Measurements from ENCODE around the gene MPP2.
"Not testable (repeated sequence)": the region's sequence is repeated elsewhere in the genome, so short reads cannot be mapped to it uniquely, and the experiment has no call there.

MPP2 gene

DNA sequence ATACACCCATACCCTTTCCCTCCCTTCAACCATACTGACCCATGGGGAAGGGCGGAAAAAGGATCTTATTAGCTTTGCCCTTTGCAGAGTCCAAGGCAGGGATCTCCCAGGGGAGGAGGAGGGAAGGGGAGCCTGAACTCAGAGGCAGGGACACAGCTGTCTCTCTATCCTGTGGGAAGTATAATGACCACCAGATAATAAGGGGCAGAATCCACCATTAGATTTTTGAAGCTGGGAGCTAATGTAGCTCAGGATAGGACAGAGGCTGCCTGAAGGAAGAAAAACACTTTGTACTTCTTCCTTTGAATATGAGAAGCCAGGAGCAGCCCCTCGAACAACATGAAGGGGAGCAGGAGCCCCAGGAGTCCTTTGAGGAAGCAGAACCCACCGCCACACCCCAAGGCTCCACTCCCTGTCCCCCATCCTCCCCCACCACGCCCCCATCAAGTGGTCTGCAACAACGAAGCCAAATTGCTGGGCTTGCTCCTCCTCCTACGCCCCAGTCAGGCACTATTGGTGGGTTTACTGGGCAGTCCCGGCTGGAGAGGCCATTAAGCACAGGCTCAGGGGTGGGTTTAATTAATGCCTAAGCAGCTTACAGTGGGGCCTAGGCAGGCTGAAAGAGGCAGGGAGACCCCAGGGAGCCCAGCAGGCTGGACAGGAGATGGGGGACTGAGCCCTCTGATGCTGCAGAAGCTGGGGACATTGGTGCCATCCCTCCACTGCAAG, 5.3 kb downstream of the MPP2 start:
- no peak for DNase-seq (ENCODE audit: low read depth)

GRCh38 chr17:43900858-43901754, 6.2 kb downstream of the MPP2 start:
- no peak for DNase-seq (ENCODE audit: low read depth)

- no peak for DNase-seq (ENCODE audit: low read depth)
These were observed 7.0 kb downstream of the MPP2 start for GRCh38 chr17:43900183-43900857.

DNA sequence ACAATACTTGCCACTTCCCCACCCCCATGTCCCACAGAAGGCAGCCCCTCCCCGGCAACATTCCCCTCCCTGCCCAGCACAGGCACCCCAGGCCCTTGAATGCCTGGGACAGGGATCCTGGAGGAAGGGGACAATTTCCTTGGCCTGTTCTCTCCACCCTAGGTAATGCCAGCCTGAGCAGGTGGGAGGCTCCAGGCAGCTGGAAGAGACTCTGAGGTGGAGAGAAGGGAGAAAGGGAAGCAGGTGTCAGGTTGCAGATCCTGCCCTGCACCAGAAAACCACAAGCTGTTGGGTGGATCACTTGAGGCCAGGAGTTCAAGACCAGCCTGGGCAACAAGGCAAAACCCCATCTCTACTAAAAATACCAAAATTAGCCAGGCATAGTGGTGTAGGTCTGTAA, 8.9 kb downstream of the MPP2 start:
- DNase-seq (ENCODE audit: low read depth): no peak

DNA sequence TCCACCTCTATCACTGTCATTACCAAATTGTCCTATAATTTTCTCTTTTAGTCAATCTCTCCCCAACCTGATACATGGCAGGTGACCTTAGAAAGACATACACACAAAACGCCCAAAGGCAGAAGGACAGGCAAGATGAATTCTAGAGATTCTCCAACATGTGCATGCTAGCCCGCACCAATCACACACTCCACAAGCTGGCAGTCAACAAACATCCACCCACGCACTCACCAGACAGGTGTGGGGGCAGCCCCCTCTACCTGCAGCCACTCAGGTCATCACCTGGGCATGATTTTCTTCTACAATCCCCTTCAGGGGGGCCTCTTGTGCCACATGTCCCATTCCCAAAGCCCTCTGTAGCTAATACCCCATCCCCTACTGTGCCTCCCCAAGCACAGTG, 9.5 kb downstream of the MPP2 start:
- no peak for DNase-seq (ENCODE audit: low read depth)

DNA sequence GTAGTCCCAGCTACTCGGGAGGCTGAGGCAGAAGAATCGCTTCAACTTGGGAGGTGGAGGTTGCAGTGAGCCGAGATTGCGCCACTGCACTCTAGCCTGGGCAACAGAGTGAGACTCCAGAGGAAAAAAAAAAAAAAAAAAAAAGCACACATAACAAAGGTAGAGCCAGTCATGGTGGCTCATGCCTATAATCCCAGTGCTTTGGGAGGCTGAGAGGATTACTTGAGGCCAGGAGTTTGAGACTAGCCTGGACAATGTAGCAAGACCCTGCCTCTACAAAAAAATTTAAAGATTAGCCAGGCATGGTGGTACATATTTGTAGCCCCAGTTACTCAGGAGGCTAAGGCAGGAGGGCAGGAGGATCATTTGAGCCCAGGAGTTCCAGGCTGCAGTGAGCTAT, 12.8 kb downstream of the MPP2 start:
- DNase-seq (ENCODE audit: low read depth): not testable (repeated sequence)

GRCh38 chr17:43892647-43892952, 14.7 kb downstream of the MPP2 start:
- no peak for DNase-seq (ENCODE audit: low read depth)

DNA sequence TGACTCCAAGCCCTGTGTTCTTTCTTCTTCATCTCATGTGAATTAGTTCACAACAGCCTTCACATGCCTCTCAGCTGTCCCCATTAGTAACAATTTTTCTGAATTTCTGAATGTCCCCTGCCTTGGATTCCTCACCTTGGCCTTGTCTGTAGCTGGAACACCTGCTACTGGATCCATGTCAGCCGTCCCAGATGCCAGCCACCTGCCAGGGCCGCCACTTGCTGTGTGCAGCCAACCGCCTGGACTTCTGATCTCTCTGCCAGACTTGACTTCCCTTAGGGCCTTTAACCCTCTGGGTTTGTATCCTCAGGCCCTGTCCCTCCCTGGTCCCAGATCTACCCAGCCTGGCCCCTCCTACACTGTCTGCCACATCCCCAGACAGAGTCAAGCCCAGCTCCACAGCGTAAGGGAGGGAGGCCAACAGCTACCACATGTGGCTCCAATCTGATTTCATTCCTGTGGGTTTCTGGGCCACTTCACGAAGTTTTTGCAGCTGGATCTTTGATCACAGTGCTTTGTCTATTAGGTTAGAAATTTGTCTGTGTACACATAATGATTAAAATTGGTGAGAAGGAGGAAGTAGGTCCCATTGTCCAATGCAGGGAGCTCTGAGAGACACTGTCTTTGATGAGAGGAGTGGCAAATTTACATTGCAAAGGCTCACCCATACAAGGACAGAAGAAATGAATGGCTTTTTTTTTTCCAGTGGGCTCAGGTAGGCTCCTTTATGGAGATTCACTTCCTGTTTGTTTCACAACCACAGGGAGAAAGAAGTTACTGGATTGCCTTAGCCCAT, 15.3 kb downstream of the MPP2 start:
- DNase-seq (ENCODE audit: low read depth): no peak

GRCh38 chr17:43890240-43890639, 17.1 kb downstream of the MPP2 start:
- DNase-seq (ENCODE audit: low read depth): no peak

GRCh38 chr17:43888548-43888947, 18.8 kb downstream of the MPP2 start:
- no peak for DNase-seq (ENCODE audit: low read depth)

- no peak for DNase-seq (ENCODE audit: low read depth)
These were observed 24.4 kb downstream of the MPP2 start for GRCh38 chr17:43882761-43883415.

DNA sequence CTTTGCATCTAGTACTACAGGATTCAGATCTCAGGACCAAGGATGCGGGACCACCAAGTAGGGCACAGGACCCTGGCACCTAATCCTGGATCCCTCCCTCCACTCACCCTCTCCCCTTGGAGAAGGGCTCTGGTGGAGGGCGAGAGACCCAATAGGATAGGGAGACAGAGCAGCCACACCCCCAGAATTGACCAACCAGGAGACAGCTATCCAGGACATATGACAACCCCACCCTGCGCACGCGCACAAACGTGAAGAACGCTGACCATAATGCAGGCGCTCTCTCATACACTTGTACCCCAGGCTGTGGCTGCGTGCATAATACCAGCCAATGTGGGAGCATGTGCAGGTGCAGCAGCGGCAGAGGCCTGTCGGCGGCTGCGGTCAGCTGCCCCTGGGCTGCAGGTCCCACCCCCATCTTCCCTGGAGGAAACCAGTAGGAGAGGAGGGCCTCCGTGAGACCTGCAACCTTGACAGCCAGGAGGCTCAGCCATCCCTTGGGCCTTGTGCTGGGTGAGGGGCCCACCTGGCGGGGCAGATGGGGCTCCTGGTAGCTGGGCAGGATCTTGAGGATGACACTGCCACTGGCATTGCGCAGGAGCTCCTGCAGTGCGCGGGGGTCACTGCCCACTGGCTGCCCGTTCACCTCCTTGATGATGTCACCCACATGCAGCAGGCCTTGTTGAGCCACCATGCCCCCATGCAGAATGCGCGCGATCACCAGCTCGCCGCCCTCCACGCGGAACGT, 25.4 kb downstream of the MPP2 start:
- DNase-seq (ENCODE audit: low read depth): no peak

DNA sequence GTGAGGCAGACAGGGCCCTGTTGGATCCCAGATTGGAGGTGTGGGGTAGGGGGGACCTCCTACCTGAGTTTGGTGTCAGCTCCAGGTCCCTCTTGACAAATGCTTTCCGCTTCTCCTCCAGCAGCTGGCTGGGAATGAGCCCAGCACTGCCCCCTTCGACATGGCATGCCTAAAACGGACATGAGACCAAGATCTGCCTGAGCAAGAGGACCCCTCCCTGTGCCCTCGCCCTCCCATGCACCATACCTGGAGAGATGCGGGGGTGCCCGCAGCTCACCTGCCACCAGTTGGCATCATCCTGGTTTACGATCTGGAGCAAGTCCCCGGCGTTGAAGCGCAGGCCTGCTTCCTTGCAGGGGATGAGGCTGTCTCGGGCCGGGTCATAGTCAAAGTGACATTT, 26.2 kb downstream of the MPP2 start:
- DNase-seq (ENCODE audit: low read depth): no peak

DNA sequence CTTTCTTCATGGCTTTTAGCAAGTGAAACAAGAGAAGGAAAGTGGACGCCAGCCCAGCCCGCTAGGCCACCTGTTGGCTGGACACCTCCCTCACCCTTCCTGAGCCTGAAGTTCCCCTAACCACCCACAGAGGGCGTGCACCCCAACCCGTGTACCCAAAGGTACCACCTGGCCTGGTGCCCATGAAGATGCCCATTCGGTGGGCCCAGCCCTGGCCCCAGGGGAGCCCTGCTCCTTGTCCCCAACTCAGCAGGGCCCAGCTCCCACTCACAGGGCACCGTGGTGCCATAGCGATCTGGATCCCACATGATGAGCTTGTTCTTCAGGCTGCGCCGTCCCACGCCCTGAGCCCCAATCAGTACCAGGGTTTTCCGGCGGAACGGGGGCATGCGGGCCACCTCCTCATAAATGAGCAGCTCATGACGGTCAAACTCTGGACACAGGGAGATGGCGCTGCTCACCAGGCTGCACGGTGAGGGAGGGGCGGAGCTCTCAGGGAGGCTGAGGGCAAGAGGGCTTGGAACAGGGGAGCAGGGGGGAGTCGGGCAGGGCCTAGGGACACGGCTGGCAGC, 26.8 kb downstream of the MPP2 start:
- no peak for DNase-seq (ENCODE audit: low read depth)

GRCh38 chr17:43879723-43880419, 27.5 kb downstream of the MPP2 start:
- no peak for DNase-seq (ENCODE audit: low read depth)

GRCh38 chr17:43878260-43879175, 28.8 kb downstream of the MPP2 start:
- DNase-seq (ENCODE audit: low read depth): peak; percentile 51

DNA sequence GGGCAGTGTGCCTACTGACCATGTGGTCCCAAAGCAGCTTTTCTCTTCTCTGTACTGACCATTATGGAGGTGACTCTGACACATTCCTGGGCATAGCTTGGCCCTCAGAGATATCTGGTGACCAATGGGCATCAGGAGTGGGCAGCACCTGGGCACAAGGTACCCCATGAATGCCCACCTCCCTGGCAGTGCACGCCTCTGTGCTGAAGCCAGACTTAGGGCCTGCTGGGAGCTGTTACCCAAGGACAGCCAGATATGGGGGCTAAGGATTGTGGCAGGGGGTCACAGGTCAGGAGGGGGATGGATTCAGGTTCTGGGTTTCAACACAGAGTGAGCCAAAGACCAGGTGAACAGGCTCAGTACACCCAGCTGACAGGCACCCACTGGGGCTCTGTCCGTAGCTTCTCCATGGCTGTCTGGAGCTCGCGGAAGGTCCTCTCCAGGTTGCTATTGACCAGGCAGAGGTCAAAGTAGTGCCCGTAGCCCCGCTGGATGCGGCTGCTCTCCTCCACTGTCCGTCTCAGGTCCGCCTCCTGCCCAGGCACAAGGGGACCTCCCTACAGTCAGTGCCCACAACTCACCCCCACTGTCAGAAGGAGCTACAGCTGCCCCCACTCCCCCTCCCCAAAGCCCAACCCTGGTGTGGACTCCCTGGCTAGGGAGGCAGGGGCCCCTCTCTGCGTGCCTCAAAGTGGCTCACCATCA, 29.7 kb downstream of the MPP2 start:
- DNase-seq (ENCODE audit: low read depth): no peak

- DNase-seq (ENCODE audit: low read depth): no peak
These were observed 30.3 kb downstream of the MPP2 start for GRCh38 chr17:43877031-43877430.
